Peyer's patch (tissue), 4 donors: Measurements from ENCODE around the gene HSD11B2.

Experiments
- POLR2A ChIP-seq, 2 donors: fragments of 450-650 bp; IDR thresholded peaks; one replicate each; pipeline ENCODE4 v1.5.1; 2017; ENCODE audit warnings: antibody characterized with exemption in 2 of 2, mild to moderate bottlenecking in 2 of 2, moderate library complexity in 2 of 2
- TF ChIP-seq, protein P1 (sequence below), 6 experiments: fragments of 450-650 bp in 4 of 6; fragments of 200-600 bp in 2 of 6; sonication (generic) in 1 of 6; IDR thresholded peaks; one replicate each; pipeline ENCODE4 v1.5.1; 2017 to 2019; ENCODE audit warnings: antibody characterized with exemption in 6 of 6, mild to moderate bottlenecking in 3 of 6, moderate library complexity in 1 of 6

- TF ChIP-seq, protein P1, sequence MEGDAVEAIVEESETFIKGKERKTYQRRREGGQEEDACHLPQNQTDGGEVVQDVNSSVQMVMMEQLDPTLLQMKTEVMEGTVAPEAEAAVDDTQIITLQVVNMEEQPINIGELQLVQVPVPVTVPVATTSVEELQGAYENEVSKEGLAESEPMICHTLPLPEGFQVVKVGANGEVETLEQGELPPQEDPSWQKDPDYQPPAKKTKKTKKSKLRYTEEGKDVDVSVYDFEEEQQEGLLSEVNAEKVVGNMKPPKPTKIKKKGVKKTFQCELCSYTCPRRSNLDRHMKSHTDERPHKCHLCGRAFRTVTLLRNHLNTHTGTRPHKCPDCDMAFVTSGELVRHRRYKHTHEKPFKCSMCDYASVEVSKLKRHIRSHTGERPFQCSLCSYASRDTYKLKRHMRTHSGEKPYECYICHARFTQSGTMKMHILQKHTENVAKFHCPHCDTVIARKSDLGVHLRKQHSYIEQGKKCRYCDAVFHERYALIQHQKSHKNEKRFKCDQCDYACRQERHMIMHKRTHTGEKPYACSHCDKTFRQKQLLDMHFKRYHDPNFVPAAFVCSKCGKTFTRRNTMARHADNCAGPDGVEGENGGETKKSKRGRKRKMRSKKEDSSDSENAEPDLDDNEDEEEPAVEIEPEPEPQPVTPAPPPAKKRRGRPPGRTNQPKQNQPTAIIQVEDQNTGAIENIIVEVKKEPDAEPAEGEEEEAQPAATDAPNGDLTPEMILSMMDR (IDR thresholded peaks at IDR 0.05): peak in 1 of 6 experiments; percentile 4
- no peak for TF ChIP-seq POLR2A (IDR thresholded peaks at IDR 0.05)
These were observed 4.8 kb downstream of the HSD11B2 start for GRCh38 chr16:67435758-67436164.
